Hepatocyte (in vitro differentiated cells): ENCODE data around the gene HIVEP1. TPM values are rescaled to one million over a fixed set of nuclear protein-coding genes. Genes with fewer than 3 reads are reported as not detected.
"Not testable (repeated sequence)": the region's sequence is repeated elsewhere in the genome, so short reads cannot be mapped to it uniquely, and the experiment has no call there.

Source experiments
- DNase-seq: peaks from one replicate; pipeline ENCODE4 v3.0.0-alpha.2; 2016; ENCODE audit warnings: low spot score
- H2AFZ ChIP-seq: fragments of 200-600 bp; sonication (generic); 2 replicates; pipeline ENCODE4 v1.6.0; 2016; ENCODE audit warnings: antibody characterized with exemption, mild to moderate bottlenecking
- H3K27ac ChIP-seq: fragments of 200-600 bp; sonication (generic); 2 replicates; pipeline ENCODE4 v1.5.1; 2016; ENCODE audit warnings: mild to moderate bottlenecking
- H3K27me3 ChIP-seq: fragments of 200-600 bp; sonication (generic); 2 replicates; pipeline ENCODE4 v1.6.1; 2016
- H3K36me3 ChIP-seq: fragments of 200-600 bp; sonication (generic); replicated peaks from 2 replicates; pipeline ENCODE4 v1.5.1; 2016; ENCODE audit warnings: low read depth; ENCODE audit not compliant: insufficient read depth
- H3K4me1 ChIP-seq: fragments of 200-600 bp; sonication (generic); 2 replicates; pipeline ENCODE4 v1.5.1; 2016; ENCODE audit warnings: mild to moderate bottlenecking, moderate library complexity; ENCODE audit not compliant: insufficient read depth
- H3K4me2 ChIP-seq: fragments of 200-600 bp; sonication (generic); 2 replicates; pipeline ENCODE4 v1.6.0; 2016
- H3K4me3 ChIP-seq: fragments of 200-600 bp; sonication (generic); 2 replicates; pipeline ENCODE4 v1.5.1; 2016; ENCODE audit warnings: mild to moderate bottlenecking
- H3K79me2 ChIP-seq: fragments of 200-600 bp; sonication (generic); 2 replicates; pipeline ENCODE4 v1.6.0; 2017; ENCODE audit warnings: mild to moderate bottlenecking
- H3K9me2 ChIP-seq: fragments of 200-600 bp; sonication (generic); replicated peaks from 2 replicates; pipeline ENCODE4 v1.6.0; 2017; ENCODE audit warnings: mild to moderate bottlenecking; ENCODE audit not compliant: insufficient read depth
- H3K9me3 ChIP-seq: fragments of 200-600 bp; sonication (generic); 2 replicates; pipeline ENCODE4 v1.5.1; 2016; ENCODE audit warnings: low read depth, mild to moderate bottlenecking
- H4K20me1 ChIP-seq: fragments of 200-600 bp; sonication (generic); 2 replicates; pipeline ENCODE4 v1.6.0; 2016; ENCODE audit warnings: mild to moderate bottlenecking; ENCODE audit not compliant: insufficient read depth, poor library complexity, severe bottlenecking
- CTCF ChIP-seq: fragments of 200-600 bp; sonication (generic); IDR thresholded peaks from 2 replicates; pipeline ENCODE4 v1.5.1; 2016; ENCODE audit warnings: antibody characterized with exemption, mild to moderate bottlenecking; ENCODE audit not compliant: poor library complexity
- EZH2 ChIP-seq: fragments of 200-600 bp; sonication (generic); IDR thresholded peaks from 2 replicates; pipeline ENCODE4 v1.6.1; 2016; ENCODE audit warnings: antibody characterized with exemption, mild to moderate bottlenecking, borderline replicate concordance
- EZH2phosphoT487 ChIP-seq: fragments of 200-600 bp; sonication (generic); IDR thresholded peaks from one replicate; pipeline ENCODE4 v1.6.1; 2018; ENCODE audit warnings: antibody characterized with exemption, mild to moderate bottlenecking, low read depth, moderate library complexity; ENCODE audit not compliant: unreplicated experiment, severe bottlenecking
- WGBS: methylation state at CpG from one replicate; pipeline ENCODE4 v1.1.6; 2016; ENCODE audit warnings: low lambda C conversion rate; ENCODE audit errors: missing lambda C conversion rate; 5-methylcytosine and 5-hydroxymethylcytosine counted together
- polyA plus RNA-seq: library from polyadenylated mRNA; unstranded; fragments of >200 nt; fragmentation: Nextera tagmentation; extraction: Ambion mirVana; gene quantifications from 2 replicates; pipeline ENCODE4 v1.2.1, GENCODE V29; 2016
- total RNA-seq: library from RNA; depleted of rRNA; stranded (reverse); fragments of >200 nt; gene quantifications from 2 replicates; pipeline ENCODE4 v1.2.3, GENCODE V29; 2014

HIVEP1 gene
- total and polyA plus RNA-seq, 2 experiments from 2014 or later = 8.7 to 33.7 TPM

GRCh38 chr6:12102350-12102749 is 90.2 kb downstream of the HIVEP1 start:
- Histone ChIP-seq H2AFZ (no peak overlapping the region), H3K4me3 (no peak overlapping the region), H3K9me2 (no peaks in the 10 kb centered on the region), H3K4me1 (no peaks in the 10 kb centered on the region), H4K20me1 (no peaks in the 10 kb centered on the region), H3K79me2 (peaks cover 8% of the 10 kb centered on the region), H3K27me3 (no peaks in the 10 kb centered on the region), H3K36me3 (no peaks in the 10 kb centered on the region), H3K27ac (no peak overlapping the region), H3K9me3 (no peaks in the 10 kb centered on the region), H3K4me2 (no peak overlapping the region)
- WGBS = 87% methylated on average over 2 of the region's 2 CpGs
- no peak for DNase-seq
- TF ChIP-seq EZH2 (no peak), CTCF (no peak), EZH2phosphoT487 (no peak)

DNA sequence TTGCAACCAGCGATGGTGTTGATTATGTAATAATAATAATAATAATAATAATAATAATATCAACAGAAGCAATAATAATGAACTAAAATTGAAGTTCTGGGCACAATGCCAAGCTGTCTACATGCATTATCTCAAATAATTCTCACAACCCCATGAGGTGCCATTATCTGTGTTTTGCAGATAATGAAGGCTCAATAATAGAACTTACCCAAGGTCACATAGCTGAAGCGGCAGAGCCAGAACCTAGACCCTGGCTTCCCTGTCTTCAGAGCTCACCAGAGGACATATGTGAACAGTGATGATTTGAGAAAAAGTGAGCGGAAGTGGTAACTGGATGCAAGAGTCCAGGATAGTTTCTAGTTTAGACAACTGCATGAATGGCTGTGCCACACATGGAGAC is 91.0 kb downstream of the HIVEP1 start:
- TF ChIP-seq CTCF (no peak), EZH2phosphoT487 (no peak), EZH2 (no peak)
- Histone ChIP-seq H3K4me2 (no peak overlapping the region), H3K27ac (no peak overlapping the region), H3K4me1 (no peaks in the 10 kb centered on the region), H3K9me3 (no peaks in the 10 kb centered on the region), H3K9me2 (no peaks in the 10 kb centered on the region), H3K27me3 (no peaks in the 10 kb centered on the region), H4K20me1 (no peaks in the 10 kb centered on the region), H2AFZ (no peak overlapping the region), H3K36me3 (no peaks in the 10 kb centered on the region), H3K79me2 (peaks cover 8% of the 10 kb centered on the region), H3K4me3 (no peak overlapping the region)
- WGBS = 95% methylated on average over 3 of the region's 3 CpGs
- DNase-seq = no peak

DNA sequence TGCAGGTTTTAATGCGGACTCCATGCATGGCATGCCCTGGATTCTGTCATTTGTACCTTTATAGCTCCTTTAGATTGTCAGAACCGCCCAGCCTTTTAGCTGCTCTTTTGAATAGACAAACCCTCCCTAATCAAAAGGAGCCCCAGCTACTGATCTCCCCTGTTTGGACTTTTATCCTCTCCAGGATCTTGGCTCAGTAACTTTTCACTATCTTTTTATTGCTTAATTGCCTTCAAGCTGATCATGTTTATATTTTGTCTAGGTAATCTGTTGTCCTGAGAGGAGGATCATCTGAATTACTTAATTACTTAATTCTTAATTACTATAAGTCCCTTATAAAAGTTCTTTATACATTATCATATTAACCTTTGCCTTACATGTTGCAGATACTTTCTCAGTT is 93.2 kb downstream of the HIVEP1 start:
- Histone ChIP-seq H3K27ac (no peak overlapping the region), H3K27me3 (no peaks in the 10 kb centered on the region), H4K20me1 (no peaks in the 10 kb centered on the region), H3K36me3 (no peaks in the 10 kb centered on the region), H3K9me2 (no peaks in the 10 kb centered on the region), H3K4me3 (no peak overlapping the region), H3K4me2 (no peak overlapping the region), H3K79me2 (peaks cover 8% of the 10 kb centered on the region), H2AFZ (no peak overlapping the region), H3K9me3 (no peaks in the 10 kb centered on the region), H3K4me1 (no peaks in the 10 kb centered on the region)
- DNase-seq = no peak
- TF ChIP-seq EZH2 (no peak), CTCF (no peak), EZH2phosphoT487 (no peak)
- 53% methylated on average over 2 of the region's 2 CpGs for WGBS

DNA sequence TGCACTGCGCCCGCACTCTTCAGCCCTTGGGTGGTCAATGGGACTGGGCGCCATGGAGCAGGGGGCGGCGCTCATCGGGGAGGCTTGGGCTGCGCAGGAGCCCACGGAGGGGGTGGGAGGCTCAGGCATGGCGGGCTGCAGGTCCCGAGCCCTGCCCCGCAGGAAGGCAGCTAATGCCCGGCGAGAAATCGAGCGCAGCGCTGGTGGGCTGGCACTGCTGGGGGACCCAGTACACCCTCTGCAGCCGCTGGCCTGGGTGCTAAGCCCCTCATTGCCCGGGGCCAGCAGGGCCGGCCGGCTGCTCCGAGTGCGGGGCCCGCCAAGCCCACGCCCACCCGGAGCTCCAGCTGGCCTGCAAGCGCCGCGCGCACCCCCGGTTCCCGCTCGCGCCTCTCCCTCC is 96.3 kb downstream of the HIVEP1 start:
- H3K4me2 ChIP-seq, H3K36me3 ChIP-seq, H3K4me1 ChIP-seq, H4K20me1 ChIP-seq, DNase-seq, H3K27me3 ChIP-seq, H3K9me3 ChIP-seq, H3K27ac ChIP-seq, H3K4me3 ChIP-seq, H2AFZ ChIP-seq, H3K9me2 ChIP-seq: not testable (repeated sequence)
- H3K79me2 ChIP-seq = peaks cover 17% of the 10 kb centered on the region
- 98% methylated on average over 18 of the region's 33 CpGs for WGBS
